ENCODE results near the gene ARHGEF12. TPM values are rescaled to one million over a fixed set of nuclear protein-coding genes. Genes with fewer than 3 reads are reported as not detected.

ARHGEF12 gene
- total RNA-seq, 2 experiments from 2014 or later: 3.6 TPM

DNA sequence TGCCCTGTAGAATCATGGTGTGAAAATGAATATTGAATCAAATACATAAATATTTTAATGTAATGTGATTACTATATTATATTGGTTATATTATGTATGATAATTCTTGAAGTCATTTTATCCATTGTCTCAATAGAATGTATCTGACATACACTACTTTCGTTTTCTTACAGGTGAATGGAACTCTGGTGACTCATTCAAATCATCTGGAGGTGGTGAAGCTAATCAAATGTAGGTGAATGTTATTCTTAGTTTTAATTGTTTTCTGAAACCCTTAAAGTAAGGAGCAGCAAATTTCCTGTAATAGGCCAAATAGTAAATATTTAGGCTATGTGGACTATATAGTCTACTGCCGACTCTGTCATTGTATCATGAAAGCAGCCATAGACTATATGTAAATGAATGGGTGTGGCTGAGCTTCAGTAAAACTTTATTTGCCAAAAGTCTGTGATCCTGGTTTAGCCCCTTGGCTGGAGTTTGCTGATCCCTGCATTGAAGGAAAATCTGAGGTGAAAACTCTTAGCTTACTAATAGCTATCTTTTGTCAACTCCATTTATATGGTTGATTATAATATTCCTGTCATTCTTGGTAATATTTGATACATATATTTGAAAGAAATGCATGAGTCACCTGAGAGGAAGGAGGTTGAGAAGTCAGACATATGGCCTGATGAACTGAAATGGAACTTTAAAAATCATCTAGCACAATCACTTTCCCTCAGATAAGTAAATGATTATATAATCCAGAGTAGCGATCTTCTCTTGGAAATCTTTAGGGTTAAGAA lies 88.2 kb downstream of the ARHGEF12 start:
- TF ChIP-seq, protein P1, sequence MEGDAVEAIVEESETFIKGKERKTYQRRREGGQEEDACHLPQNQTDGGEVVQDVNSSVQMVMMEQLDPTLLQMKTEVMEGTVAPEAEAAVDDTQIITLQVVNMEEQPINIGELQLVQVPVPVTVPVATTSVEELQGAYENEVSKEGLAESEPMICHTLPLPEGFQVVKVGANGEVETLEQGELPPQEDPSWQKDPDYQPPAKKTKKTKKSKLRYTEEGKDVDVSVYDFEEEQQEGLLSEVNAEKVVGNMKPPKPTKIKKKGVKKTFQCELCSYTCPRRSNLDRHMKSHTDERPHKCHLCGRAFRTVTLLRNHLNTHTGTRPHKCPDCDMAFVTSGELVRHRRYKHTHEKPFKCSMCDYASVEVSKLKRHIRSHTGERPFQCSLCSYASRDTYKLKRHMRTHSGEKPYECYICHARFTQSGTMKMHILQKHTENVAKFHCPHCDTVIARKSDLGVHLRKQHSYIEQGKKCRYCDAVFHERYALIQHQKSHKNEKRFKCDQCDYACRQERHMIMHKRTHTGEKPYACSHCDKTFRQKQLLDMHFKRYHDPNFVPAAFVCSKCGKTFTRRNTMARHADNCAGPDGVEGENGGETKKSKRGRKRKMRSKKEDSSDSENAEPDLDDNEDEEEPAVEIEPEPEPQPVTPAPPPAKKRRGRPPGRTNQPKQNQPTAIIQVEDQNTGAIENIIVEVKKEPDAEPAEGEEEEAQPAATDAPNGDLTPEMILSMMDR (IDR thresholded peaks at IDR 0.05): no peak
- Mint-ChIP-seq H3K36me3 (ENCODE audit: low read depth) (no peaks in the 10 kb centered on the region), H3K27me3 (no peaks in the 10 kb centered on the region), H3K4me1 (ENCODE audit: low read depth) (no peaks in the 10 kb centered on the region), H3K27ac (no peak overlapping the region), H3K4me3 (no peak overlapping the region), H3K9me3 (no peaks in the 10 kb centered on the region)
- ChIA-PET POLR2A (interaction anchor here (1.1 kb wide), 1 partner anchor 22 kb away, joined by 4 read pairs; no protein-coding TSS in a partner anchor), CTCF (no interaction called here)
- H3K36me3 ChIP-seq (ENCODE audit: insufficient read depth, low read length): no peaks in the 10 kb centered on the region
- H3K27me3 ChIP-seq (ENCODE audit: control insufficient read depth in 1 of 2, insufficient read depth in 2 of 2, low read length in 2 of 2): no peaks in the 10 kb centered on the region
- ATAC-seq (ENCODE audit: poor library complexity) (no peak), DNase-seq (no peak)
- no peaks in the 10 kb centered on the region for H3K4me1 ChIP-seq (ENCODE audit: insufficient read depth, low read length)
- intact Hi-C loops (cut with DNase I, micrococcal nuclease): no loop called here
- no peak overlapping the region for H3K27ac ChIP-seq (ENCODE audit: low read depth in 1 of 2, low read length in 2 of 2)
- no peaks in the 10 kb centered on the region for H3K9me3 ChIP-seq (ENCODE audit: control insufficient read depth in 1 of 2, insufficient read depth in 1 of 2, low read length in 2 of 2)
- no peak overlapping the region for H3K4me3 ChIP-seq (ENCODE audit: low read length)

DNA sequence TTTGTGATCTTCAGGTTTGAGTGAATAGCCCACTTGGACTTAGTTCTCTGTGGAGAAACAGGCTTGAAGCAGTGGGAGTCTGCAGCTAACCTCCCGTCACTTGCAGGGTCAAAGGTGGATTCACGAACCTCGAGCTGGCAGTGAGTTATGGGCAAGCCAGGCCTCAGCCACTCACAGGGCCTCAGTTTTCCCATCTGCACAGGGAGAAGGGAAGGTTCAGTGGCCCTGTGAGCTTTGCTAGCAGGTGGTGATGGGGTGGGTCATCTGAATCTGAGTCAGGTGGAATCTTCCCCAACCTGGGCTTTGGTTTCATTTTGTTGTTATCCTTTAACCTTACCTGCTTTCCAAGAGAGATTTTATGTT lies 88.7 kb downstream of the ARHGEF12 start:
- no peak overlapping the region for H3K27ac Mint-ChIP-seq
- H3K36me3 Mint-ChIP-seq (ENCODE audit: low read depth): no peaks in the 10 kb centered on the region
- no peaks in the 10 kb centered on the region for H3K36me3 ChIP-seq (ENCODE audit: insufficient read depth, low read length)
- H3K4me3 Mint-ChIP-seq: no peak overlapping the region
- intact Hi-C loops (cut with DNase I, micrococcal nuclease): no loop called here
- ATAC-seq (ENCODE audit: poor library complexity) (no peak), DNase-seq (no peak)
- TF ChIP-seq, protein P1 (IDR thresholded peaks at IDR 0.05): no peak
- no peaks in the 10 kb centered on the region for H3K27me3 Mint-ChIP-seq
- no peak overlapping the region for H3K4me3 ChIP-seq (ENCODE audit: low read length)
- no peaks in the 10 kb centered on the region for H3K9me3 ChIP-seq (ENCODE audit: control insufficient read depth in 1 of 2, insufficient read depth in 1 of 2, low read length in 2 of 2)
- no peaks in the 10 kb centered on the region for H3K4me1 Mint-ChIP-seq (ENCODE audit: low read depth)
- ChIA-PET POLR2A (interaction anchor here (1.1 kb wide), 1 partner anchor 21 kb away, joined by 4 read pairs; no protein-coding TSS in a partner anchor), CTCF (no interaction called here)
- no peaks in the 10 kb centered on the region for H3K9me3 Mint-ChIP-seq
- no peaks in the 10 kb centered on the region for H3K27me3 ChIP-seq (ENCODE audit: control insufficient read depth in 1 of 2, insufficient read depth in 2 of 2, low read length in 2 of 2)
- H3K27ac ChIP-seq (ENCODE audit: low read depth in 1 of 2, low read length in 2 of 2): no peak overlapping the region
- no peaks in the 10 kb centered on the region for H3K4me1 ChIP-seq (ENCODE audit: insufficient read depth, low read length)

DNA sequence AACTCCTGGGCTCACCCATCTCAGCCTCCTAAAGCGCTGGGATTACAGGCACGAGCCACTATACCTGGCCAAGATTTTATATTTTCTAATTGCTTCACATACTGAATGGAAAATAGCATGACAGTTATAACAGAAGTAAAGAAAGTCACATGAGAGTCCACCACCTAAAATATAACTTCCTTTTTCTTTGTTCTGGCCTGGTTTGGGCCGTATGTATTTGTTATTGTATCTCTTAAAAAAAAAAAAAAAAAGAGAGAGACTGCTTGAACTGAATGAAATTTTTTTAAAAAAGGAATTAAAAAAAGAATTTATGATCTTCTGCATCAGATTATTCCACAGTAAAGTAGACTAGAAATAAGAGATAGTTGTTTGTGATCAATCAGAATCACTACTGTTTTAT lies 89.3 kb downstream of the ARHGEF12 start:
- H3K27me3 ChIP-seq (ENCODE audit: control insufficient read depth in 1 of 2, insufficient read depth in 2 of 2, low read length in 2 of 2): no peaks in the 10 kb centered on the region
- intact Hi-C loops (cut with DNase I, micrococcal nuclease): no loop called here
- CTCF ChIA-PET: no interaction called here

More for the DNA sequence above, 89.3 kb downstream of the ARHGEF12 start:
- no peak overlapping the region for H3K4me3 ChIP-seq (ENCODE audit: low read length)
- no peaks in the 10 kb centered on the region for H3K9me3 ChIP-seq (ENCODE audit: control insufficient read depth in 1 of 2, insufficient read depth in 1 of 2, low read length in 2 of 2)
- no peaks in the 10 kb centered on the region for H3K9me3 Mint-ChIP-seq
- H3K36me3 ChIP-seq (ENCODE audit: insufficient read depth, low read length): no peaks in the 10 kb centered on the region
- H3K27ac Mint-ChIP-seq: no peak overlapping the region
- H3K4me1 ChIP-seq (ENCODE audit: insufficient read depth, low read length): no peaks in the 10 kb centered on the region
- ATAC-seq (ENCODE audit: poor library complexity) (no peak), DNase-seq (no peak)
- H3K4me3 Mint-ChIP-seq: no peak overlapping the region
- POLR2A ChIA-PET: no interaction called here
- TF ChIP-seq, protein P1 (IDR thresholded peaks at IDR 0.05): no peak
- H3K4me1 Mint-ChIP-seq (ENCODE audit: low read depth): no peaks in the 10 kb centered on the region
- no peak overlapping the region for H3K27ac ChIP-seq (ENCODE audit: low read depth in 1 of 2, low read length in 2 of 2)
- no peaks in the 10 kb centered on the region for H3K36me3 Mint-ChIP-seq (ENCODE audit: low read depth)
- H3K27me3 Mint-ChIP-seq: no peaks in the 10 kb centered on the region

All from CD4-positive, alpha-beta T cell (primary cell).